Activated CD4-positive, alpha-beta T cell treated with anti-CD3 and anti-CD28 coated beads, Interleukin-2, Interleukin-4, amounts not matched to agents 100 ng/mL and 50 ng/mL, durations not matched to agents 16 hours and 8 hours (primary cell): ENCODE results near the gene TADA3.
A peak's percentile ranks its signal among the peaks of the same experiment; 100 is the strongest.

ENCODE experiments used
- DNase-seq: peaks from one replicate; pipeline ENCODE4 v3.0.0-alpha.2; 2020; ENCODE audit warnings: low spot score

TADA3 gene

DNA sequence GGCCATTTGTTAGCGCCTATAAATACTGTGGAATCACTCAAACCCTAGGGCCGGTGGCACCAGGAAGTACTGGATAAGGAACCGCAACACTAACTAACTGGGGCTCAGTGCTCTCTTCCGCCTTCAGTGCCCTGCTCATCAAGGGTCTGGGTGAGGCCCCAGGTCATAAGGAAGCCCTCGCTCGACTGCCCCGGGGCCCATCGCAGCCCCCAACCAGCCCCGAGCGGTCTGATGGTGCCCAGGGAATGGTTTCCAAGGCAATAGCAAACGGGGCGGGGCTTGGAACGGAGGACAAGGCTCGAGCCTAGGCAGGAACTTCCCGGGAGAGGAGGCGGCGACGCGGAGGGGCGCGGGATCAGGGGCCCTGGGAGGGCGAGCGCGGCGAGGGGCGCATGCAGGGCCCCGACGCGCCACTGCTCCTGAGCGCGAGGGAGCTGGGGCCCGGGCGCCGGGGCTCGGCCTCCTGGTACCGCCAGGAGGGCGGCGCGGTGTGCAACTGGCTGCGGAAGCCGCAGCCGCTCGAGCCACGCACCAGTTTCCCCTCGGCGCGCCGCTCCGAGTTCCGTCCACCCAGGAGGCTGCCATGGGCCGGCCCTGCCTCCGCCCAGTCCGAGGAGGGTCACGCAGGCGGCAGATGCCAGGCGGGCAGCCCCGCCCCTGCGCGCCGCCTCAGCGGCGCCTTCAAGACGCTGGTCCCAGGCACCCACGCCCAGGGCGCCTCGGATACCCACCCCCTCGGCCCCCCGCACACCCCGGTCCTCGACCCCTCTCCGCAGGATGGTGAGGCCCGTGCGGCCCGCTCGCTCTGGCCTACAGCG, 17.6 kb upstream of the TADA3 start, which contains the start of gene TTLL3:
Gene TTLL3 (plus strand): TSS at position 648 of the 818 bp plus-strand sequence. CDS start 400 bp downstream, outside the sequence.
- peak; percentile 31 for DNase-seq

DNA sequence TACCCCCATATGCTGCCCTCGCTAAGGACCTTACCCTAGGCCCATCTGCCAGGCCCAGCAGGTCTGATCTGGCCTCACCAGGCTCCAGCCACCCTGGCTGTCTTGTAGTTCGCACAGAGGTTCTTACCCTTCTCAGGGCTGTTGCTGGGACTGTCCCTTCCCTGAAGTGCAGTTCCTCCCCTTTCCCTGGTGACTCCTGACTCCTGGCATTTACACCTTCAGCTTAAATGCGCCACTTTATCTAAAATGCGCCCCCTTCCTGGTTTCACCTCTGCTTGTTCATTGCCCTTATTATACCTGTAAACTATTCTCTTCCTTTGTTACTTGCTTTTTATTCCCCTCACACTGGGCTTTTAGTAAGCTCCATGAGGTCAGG, 17.0 kb upstream of the TADA3 start:
- DNase-seq: peak; percentile 9

DNA sequence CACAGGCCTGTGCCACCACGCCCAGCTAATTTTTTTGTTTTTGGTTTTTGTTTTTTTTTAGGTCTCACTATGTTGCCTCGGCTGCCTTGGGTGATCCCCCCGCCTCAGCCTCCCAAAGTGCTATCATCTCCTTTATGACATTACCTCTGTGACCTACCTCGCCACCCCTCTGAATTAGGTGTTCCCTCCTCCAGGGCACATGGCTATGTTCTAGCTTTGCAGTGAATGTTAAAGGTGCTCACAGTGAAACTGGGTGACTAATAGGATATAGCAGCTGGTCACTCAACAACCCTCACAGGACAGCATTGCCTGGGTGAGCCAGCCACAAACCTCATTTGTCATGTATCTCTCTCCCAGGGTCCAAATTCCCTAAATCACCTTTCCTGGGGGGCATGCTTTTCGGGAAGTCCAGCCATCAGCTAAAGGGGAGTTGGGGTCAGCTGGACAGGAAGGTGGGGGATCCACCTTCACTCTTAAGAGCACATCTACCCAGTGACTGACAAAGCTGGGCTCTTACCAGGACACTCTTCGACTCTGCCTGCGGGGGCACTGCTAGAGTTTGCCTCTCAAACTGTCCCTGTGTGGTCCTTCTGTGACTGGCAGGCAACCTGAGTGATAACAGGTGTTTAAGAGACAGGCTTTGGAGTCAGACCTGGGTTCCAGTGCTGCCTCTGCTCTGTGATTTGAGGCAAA, 16.2 kb upstream of the TADA3 start:
- DNase-seq: peak; percentile 55

DNA sequence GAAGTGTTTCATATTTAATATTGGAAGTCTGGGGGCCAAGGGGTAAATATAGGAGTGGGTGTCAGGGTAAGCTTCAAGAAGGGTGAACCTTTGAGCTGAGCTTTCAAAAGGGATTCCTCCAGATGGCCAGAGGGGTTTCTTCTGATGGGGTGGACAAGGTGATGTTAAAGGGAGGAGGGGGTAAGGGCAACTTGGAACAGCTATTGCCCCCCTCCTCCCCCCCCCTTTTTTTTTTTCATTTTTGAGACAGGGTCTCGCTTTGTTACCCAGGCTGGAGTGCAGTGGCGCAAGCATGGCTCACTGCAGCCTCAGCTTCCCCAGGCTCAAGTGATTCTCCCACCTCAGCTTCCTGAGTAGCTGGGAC, 15.7 kb upstream of the TADA3 start:
- DNase-seq: no peak

DNA sequence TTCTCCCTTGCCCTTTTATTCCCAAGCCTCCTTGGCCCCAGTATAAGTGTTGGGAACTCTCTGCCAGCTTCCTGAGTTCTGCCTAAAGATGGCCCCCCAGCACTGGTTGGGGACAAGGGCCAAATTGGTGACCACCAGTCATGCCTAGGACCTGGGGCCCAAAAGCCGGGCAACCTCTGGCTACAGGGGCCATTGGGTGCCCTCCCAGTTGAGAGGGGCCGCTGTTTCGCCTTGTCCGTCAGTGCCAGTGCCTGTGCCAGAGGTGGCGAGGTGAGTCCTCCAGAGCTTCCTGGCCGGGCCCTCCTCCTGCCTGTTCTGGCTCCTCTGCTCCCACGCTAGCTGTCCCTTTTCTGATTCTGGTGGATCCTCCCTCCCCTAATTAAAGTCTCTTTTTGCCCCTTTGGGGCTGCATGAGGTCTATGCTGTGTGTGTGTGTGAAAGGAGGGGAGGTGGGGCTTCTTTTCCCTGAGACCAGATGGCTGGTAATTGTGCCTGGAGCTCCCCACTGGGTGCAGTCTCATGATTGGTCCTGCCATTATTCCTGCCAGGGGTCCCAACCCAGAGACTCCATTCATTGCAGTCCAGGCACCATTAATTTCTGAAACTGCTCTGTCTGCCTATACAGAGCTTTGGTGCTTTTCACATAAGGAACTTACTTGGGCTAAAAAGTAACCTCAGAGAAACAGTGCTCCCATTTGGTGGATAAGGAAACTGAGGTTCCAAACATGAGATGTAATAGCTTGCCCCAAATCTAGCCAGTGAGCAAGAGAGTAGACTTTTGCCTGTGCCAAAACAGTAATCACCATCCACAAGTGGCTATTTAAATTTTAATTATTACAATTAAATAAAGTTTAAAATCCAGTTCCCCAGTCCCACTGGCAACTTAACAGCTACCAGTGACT, 14.7 kb upstream of the TADA3 start:
- DNase-seq: no peak

DNA sequence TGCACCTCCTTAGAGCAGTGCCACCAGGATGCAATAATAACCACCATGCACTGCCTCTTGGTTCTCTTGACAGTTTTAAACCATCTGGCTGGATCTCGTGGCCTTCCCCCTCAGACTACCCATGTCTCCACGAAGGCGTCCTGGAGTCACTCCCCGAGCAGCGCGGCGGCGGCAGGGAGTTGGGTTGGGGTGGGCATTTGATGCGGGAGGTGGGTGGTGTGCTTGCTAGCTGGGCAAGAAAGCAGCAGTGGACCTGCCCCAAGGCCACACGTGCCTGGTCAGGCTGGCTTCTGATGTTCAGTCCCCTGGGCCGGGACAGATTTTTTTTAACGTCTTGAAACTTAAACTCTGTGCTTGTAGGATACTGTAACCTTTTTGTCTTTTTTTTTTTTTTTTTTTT, 13.9 kb upstream of the TADA3 start:
- DNase-seq: no peak

DNA sequence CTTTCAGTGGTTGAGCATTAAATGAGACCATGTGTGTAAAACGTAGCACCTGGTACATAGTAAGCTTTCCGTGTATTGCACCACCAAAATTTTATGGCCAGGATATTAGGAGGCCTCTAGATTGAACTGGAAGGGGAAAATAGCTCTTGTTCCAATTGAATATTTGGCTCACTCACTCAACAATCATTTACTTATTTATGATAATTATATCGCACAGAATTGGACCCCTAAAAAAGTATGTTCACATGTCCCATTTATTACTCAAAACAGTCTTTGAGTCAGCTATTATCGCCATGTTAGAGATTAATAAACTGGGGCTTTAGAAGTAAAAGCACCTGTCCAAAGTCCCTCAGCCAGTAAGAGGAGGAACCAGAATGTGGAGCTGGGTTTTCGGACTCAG, 12.7 kb upstream of the TADA3 start:
- DNase-seq: no peak

DNA sequence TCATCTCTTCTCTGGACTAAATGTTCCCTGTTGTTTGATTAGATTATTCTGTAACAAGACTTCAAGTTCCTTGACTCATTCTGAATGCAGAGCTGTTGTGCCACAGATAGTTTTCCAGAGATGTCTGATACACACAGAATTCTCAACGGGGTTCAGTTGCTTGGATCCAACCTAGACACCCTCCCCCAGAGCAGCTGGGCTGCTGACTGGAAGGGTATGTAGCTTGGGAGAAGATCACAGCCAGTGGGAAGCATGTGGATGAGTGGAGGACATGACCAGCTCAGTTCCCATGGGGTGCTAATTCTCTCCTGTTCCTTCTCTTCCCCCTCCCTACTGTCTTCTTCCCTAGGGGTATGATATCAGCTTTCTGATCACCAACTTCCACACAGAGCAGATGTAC, 11.2 kb upstream of the TADA3 start:
- DNase-seq: no peak

DNA sequence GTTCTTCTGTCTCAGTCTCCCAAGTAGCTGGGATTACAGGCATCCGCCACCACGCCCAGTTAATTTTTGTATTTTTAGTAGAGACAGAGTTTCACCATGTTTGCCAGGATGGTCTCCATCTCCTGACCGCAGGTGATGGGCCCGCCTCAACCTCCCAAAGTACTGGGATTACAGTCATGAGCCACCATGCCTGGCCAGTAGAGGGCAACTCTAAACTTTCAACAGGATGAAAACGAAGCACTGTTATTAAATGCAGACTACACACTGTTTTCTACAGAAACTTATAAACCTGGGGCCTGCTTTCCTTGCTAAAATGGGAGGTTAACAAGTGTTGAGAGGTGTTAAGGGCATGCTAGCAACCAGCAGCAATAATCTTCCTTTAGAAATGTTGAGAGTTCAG, 8.3 kb upstream of the TADA3 start:
- DNase-seq: no peak

DNA sequence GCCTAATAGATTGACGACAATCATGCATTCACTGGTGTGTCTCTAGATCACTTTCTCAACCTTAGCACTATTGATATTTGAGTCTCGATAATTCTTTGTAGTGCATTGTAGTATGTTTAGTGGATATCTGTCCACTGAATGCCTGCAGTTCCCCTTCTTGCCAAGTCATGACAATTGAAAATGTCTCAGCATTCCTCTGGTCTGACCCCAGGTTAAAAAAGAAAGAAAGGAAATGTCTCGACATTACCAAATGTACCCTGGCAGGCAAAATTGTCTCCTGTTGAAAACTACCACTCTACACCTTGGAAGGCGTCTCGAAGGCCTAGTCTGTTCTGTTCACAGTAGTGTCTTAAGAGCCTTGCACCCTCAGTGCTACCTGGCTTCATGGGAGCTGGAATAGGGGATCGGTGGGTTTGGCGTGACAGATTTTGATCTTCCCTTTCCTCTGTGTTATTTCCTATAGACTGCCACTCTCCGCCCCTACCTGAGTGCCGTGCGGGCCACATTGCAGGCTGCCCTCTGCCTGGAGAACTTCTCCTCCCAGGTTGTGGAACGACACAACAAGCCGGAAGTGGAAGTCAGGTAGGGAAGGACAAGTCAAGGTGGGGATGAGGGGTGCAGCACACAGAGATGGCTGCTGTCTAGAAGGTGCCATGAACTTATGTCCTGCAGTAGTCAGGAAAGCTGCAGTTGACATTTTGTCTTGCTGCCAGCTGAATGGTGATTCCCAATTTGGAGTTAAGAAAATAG, 5.1 kb upstream of the TADA3 start:
- DNase-seq: no peak

DNA sequence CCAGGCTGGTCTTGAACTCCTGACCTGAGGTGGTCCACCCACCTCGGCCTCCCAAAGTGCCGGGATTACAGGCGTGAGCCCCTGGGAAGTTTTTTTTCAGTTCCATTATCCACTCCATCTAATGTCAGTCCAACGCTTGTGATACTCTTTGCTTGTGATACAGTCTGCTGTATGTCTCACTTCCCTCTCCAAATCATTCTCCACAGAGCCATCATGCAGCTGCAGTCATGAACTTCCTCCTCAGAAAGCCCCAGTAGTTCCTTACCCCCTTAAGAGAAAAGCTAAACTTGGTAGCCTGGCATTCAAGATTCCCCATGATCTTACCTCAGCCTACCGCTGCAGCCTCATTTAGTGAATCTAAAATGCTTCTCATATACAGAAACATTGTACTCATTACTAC, 2.9 kb upstream of the TADA3 start:
- no peak for DNase-seq

DNA sequence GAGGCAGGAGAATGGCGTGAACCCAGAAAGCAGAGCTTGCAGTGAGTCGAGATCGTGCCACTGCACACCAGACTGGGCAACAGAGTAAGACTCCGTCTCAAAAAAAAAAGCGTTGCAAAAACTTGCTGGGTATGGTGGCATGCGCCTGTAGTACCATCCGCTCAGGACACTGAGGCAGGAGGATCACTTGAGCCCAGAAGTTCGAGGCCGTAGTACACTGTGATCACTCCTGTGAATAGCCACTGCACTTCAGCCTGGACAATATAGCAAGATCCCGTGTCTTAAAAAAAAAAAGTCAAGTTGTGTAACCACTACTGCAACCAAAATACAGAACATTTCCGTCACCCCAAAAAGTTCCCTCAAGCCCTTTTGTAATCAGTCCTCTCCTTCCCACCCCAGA, 2.1 kb upstream of the TADA3 start:
- DNase-seq: no peak

DNA sequence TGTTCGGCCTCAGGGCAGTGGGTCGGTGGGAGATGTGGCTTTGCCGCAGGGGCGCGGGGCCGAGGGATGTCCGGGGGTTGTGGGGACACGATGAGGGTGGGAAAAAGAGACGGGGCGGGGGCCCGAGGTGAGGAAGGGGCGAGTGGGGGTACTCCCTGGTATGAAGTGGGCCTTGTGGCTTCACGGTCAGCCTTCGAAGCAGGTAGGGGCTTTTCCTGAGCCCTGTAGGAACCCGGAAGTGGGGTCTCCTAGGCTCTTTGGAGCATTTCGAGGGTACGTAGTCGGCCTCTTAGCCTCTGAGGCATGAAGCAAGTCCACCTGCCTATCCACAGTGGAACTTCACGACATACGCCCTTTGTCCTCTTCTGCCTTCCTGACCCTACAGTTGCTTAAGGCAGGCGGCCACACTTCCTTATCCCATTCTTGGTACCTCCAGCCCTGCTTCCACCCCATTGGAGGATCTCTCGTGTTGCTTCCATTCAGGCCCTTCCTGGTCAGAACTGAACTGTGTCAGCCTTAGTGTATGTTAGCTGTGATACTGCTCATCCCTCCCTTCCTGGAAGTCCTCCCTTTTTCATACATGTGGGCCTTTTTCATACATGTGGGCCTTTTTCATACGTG, 998 bp upstream of the TADA3 start:
- DNase-seq: peak; percentile 51

DNA sequence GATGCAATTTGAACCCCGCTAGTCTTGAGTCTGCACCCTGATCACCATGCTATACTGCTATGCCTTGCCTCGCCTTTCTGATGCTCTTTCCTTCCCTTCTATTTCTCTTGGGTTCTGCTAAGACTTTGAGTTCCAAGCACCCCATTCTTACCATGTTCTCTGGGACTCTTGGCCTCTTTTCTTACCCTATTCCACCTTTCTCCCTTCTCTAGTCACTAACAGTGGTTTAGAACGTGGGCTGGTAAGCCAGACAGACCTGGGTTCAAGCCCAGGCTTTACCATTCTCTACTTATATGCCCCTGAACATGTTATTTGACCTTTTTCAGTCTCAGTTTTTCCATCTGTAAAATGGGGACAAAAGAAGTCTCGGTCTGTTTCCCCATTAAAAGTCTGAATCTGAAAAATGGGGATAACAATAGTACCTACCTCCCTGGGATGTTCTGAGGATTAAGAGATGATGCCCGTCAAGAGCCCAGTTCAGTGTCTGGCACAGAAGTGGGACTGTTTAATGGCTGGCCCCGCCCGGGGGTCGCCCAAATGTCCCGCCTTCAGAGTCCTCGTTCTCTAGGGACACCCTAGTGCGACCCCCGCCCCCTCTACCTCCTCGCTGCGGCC, 376 bp downstream of the TADA3 start:
- no peak for DNase-seq

DNA sequence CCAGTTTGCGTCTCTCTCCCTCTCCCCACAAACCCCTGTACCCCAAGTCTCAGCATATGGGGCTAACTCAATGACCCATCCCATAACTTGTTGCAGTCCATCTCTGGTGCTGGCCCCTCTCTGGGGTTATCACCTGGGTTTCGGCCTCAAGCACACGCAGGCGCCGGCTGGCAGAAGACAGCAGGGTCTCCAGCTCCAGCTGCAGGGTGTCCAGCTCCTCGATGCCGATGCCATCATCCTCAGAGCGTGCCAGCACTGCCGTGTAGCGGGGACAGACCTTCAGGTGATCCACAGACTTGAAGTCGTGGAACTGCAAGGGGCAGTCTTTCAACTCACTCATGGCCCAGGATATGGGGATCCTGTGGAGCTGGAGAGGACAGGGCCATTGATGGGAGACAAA, 1.1 kb downstream of the TADA3 start:
- no peak for DNase-seq

DNA sequence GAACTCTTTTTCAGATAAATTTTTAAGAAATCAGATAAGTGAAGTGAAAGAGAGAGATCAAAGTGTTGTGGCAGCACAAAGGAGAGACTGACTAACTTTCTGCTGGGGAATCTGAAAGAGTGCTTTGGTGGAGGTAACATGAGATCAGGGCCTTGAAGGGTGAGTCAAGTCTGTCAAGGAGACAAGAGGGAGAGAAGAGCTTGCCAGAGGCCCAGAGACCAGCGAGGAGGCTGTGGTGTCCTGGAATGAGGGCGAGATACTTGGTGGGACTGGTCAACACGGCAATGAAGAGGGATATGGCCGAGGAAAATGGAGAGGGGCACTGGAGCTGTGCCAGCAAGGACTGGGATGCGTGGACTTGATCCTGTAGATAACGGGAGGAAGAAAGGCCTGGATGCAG, 4.6 kb downstream of the TADA3 start:
- DNase-seq: peak; percentile 26

DNA sequence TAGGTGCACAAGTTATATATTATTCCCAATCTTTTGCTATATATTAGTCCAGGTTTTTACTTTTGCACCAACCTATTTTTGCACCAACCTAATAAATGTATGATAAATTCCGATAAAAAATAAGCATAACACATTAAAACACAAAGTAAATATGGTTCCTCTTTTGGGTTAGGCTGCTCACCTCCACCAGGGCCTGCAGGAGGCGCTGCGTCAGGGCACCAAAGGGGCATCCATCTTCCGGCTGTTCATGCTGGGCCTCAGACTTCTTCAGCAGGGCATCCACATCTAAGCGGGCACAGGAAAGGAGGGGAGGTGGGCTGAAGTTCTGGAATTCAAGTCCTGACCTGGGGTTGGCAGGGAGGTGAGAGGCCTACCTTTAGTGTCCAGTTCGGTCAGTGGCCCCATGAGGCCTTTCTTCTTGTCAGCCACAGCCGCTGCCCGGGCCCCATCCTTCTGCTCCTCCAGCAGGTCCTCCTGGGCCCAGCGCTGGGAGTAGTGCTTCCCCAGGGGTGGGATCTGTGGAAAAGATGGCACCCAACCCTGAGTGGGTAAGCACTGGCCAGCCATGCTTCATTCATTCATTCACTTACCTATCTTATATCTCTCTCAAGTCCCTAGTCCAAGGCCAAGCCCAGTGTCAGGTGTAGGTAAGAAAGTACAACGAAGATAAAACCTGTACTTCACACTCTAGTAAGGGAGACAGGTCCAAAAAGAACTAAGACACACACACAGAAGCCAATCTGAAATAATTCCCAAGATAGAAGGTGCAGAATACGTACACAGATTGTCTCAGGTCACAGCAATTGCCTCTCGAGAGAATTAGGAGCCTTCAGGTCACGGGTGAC, 5.2 kb downstream of the TADA3 start:
- DNase-seq: no peak

DNA sequence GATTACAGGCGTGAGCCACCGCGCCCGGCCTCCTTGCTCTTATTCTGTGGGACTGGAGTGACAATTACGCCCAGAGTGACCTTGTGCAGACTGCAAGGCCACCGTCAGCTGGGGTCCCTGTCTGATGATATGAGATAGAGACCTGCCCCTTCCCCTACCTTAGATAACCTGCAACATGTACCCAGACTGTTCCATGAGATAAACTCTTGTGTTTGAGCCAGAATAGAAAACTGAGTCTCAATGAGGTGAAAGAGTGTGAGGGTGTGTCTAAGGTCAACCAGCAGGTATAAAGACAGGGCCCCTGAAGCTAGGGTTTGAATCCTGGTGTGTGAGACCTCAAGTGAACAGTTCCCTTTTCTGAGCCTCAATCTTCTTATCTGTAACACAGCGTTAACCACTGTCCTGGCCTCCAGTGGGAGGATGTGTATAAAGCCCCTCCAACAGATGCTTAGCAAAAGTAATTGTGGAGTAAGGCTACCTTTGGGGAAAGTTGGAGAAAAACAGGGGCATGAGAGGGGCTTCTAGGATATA, 6.0 kb downstream of the TADA3 start:
- no peak for DNase-seq

DNA sequence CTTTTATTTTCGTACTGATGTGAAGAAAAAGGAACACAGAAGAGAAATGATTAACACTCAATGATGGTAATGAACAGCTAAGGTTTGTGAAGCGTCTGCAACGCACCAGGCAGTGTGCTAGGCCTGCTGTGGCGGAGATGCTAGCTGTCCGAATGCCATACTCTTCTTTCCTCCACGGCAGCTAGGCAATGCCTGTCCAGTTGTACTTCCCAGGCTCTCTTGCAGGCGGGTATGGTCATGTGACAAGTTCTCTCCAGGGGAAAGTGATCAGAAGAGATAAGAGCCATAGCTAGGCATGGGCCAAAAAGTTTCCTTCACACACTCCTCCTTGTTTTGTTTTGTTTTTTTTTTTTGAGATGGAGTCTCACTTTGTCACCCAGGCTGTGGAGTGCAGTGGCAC, 6.7 kb downstream of the TADA3 start:
- no peak for DNase-seq

DNA sequence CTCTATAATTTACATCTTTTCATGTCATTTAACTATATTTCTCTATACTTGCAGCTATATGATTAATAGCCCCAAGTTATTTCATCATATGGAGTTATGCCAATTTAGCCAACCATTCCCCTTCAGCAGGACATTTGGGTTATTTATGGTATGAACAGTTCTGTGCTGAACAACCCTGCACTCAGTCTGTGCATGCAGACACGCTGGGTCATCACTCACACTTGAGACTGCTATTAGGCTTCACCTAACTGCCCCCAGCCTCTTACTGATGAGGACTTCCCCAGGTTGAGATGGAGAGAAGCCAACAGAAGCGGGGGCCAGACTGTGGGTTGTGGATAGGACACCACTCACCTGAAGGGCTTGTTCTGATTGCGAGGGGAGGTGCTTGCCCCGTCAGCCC, 7.3 kb downstream of the TADA3 start:
- DNase-seq: no peak
